Mesodermal cell (in vitro differentiated cells): ENCODE data around the gene ADGRB3.
"Not testable (repeated sequence)": the region's sequence is repeated elsewhere in the genome, so short reads cannot be mapped to it uniquely, and the experiment has no call there.

Experiments
- H3K27ac ChIP-seq: 2 replicates; pipeline ENCODE4 v1.7.0; 2013; ENCODE audit warnings: mild to moderate bottlenecking, low read depth, low read length, moderate library complexity; ENCODE audit not compliant: severe bottlenecking
- H3K36me3 ChIP-seq: 2 replicates; pipeline ENCODE4 v1.7.1; 2013; ENCODE audit warnings: mild to moderate bottlenecking, low read length, moderate library complexity; ENCODE audit not compliant: control insufficient read depth, insufficient read depth
- H3K4me1 ChIP-seq: one replicate; pipeline ENCODE4 v1.7.1; 2013; ENCODE audit warnings: mild to moderate bottlenecking, low read length; ENCODE audit not compliant: insufficient read depth, control insufficient read depth, poor library complexity, severe bottlenecking
- H3K4me3 ChIP-seq: 2 replicates; pipeline ENCODE4 v1.7.0; 2013; ENCODE audit warnings: low read length, control low read depth, mild to moderate bottlenecking; ENCODE audit not compliant: insufficient read depth, poor library complexity, severe bottlenecking; ENCODE audit errors: extremely low read depth
- H3K9me3 ChIP-seq: 2 replicates; pipeline ENCODE4 v1.7.1; 2013; ENCODE audit warnings: mild to moderate bottlenecking, low read length, moderate library complexity; ENCODE audit not compliant: control insufficient read depth
- WGBS, 2 experiments: methylation state at CpG; one replicate each; pipeline ENCODE4 v1.1.5; 2013; ENCODE audit warnings: missing lambda C conversion rate in 2 of 2; ENCODE audit not compliant: insufficient coverage in 2 of 2; 5-methylcytosine and 5-hydroxymethylcytosine counted together

Gene ADGRB3

GRCh38 chr6:69276204-69276603, 641.1 kb downstream of the ADGRB3 start:
- Histone ChIP-seq H3K4me1 (no peaks in the 10 kb centered on the region), H3K4me3 (no peak overlapping the region), H3K9me3 (no peaks in the 10 kb centered on the region), H3K27ac (no peak overlapping the region), H3K36me3 (no peaks in the 10 kb centered on the region)

GRCh38 chr6:69279805-69280204, 644.7 kb downstream of the ADGRB3 start:
- Histone ChIP-seq H3K9me3 (no peaks in the 10 kb centered on the region), H3K4me3 (no peak overlapping the region), H3K27ac (no peak overlapping the region), H3K36me3 (no peaks in the 10 kb centered on the region), H3K4me1 (no peaks in the 10 kb centered on the region)
- 89% methylated on average over 3 of the region's 4 CpGs; no CpG with 5 or more reads in 1 of the 2 experiments for WGBS, 2 experiments

DNA sequence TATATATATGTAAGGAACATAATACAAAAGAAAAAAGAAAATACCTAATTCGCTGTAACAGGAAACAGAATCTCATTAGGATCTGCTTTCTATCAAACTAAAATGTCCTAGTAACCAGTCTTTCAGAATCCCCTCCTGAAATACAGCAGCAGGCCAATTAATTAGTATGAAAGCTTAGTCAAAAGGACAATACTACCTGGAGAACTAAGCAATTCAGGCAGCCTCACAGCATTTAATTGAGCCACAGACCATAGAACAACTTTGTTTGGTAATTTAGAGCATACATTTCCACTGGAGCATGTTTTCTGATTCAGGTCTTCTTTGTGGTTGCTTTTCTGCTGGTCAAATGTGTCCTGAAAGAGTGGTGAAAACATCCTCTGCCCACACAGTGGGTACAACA, 645.8 kb downstream of the ADGRB3 start:
- H3K36me3 ChIP-seq: no peaks in the 10 kb centered on the region
- H3K27ac ChIP-seq: no peak overlapping the region
- no peaks in the 10 kb centered on the region for H3K4me1 ChIP-seq
- no peaks in the 10 kb centered on the region for H3K9me3 ChIP-seq
- H3K4me3 ChIP-seq: no peak overlapping the region
- no CpG with 5 or more reads among the region's 1 CpG for WGBS, 2 experiments

- Histone ChIP-seq H3K27ac (no peak overlapping the region), H3K36me3 (no peaks in the 10 kb centered on the region), H3K9me3 (no peaks in the 10 kb centered on the region), H3K4me3 (no peak overlapping the region), H3K4me1 (no peaks in the 10 kb centered on the region)
- WGBS, 2 experiments: 88 to 92% methylated on average over 6 to 7 of the region's 7 CpGs
These were observed 649.2 kb downstream of the ADGRB3 start for GRCh38 chr6:69284176-69284730.

- no peak overlapping the region for H3K27ac ChIP-seq
- H3K4me3 ChIP-seq: no peak overlapping the region
- H3K9me3 ChIP-seq: no peaks in the 10 kb centered on the region
- H3K36me3 ChIP-seq: no peaks in the 10 kb centered on the region
- WGBS, 2 experiments: no CpG with 5 or more reads among the region's 2 CpGs
- H3K4me1 ChIP-seq: no peaks in the 10 kb centered on the region
These were observed 650.0 kb downstream of the ADGRB3 start for GRCh38 chr6:69285054-69285453.

DNA sequence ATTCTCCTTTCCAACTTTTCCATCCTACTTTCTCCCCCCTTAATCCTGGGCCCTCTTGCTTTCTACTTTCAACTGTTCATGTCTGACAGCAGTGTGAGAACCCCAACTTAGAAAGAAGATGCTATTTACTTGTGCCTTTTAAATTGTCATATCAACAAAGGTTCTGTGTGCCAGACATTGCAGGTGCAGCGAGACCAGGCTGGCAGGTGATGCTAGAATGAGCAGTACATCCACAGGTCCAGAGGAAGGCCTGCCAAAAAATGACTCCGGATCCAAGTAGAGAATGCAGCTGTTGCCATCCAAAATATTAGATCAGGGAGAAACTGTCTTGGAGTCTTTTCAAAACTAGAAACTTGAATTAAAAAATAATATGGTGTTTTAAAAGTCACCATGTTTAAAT, 651.2 kb downstream of the ADGRB3 start:
- Histone ChIP-seq H3K27ac (no peak overlapping the region), H3K4me3 (no peak overlapping the region), H3K36me3 (no peaks in the 10 kb centered on the region), H3K4me1 (no peaks in the 10 kb centered on the region), H3K9me3 (no peaks in the 10 kb centered on the region)
- 77 to 100% methylated on average over 1 to 2 of the region's 2 CpGs for WGBS, 2 experiments

DNA sequence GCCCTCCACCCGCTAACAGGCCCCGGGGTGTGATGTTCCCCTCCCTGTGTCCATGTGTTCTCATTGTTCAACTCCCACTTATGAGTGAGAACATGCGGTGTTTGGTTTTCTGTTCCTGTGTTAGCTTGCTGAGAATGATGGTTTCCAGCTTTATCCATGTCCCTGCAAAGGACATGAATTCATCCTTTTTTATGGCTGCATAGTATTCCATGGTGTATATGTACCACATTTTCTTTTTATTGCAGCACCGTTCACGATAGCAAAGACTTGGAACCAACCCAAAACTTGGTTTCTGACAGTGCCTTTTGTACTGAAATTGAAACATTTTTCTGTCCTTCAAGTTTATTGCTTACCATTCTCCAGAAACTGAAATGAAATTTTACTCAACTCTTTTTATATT, 653.1 kb downstream of the ADGRB3 start:
- WGBS, 2 experiments: 91 to 94% methylated on average over 3 to 4 of the region's 5 CpGs
- not testable (repeated sequence) for H3K36me3 ChIP-seq, H3K4me1 ChIP-seq, H3K27ac ChIP-seq, H3K4me3 ChIP-seq, H3K9me3 ChIP-seq

DNA sequence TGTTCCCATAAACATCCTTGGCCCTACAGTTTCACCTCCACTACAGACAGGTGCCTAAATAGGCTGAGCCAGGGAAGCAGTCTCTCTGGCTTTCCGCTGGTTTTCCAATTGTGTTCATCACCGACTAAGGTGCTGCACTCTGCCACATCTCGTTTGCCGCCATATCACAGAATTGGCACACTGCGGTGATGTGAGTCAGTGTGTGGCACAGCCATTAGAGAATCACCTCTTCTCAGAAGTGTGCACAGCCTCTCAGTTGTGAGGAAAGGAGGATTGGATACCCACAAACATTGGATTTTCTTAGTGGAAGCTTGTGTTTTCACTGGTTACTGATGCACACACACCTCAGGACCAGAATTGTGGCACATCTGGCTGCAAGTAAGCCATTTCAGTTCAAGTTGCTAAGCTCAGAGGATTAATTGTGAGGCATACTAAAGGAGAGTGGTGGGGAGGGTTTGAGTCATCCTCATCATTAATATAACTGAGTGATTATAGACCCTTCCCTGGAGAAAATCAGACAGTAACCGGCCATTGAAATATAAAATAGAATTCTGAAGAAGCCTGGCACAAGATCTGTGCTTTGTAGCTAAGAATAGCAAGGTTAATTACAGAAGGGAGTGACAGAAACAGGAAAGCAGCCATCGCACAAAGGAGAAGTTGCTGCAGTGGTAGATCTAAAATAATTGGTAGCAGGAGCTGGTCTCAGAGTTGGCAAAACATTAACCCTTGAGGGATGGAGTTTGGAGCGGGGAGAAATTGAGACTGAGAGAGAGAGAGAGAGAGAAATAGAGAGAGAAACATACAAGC, 654.8 kb downstream of the ADGRB3 start:
- WGBS, 2 experiments: 83 to 94% methylated on average over 6 to 7 of the region's 8 CpGs
- no peak overlapping the region for H3K27ac ChIP-seq
- H3K4me3 ChIP-seq: no peak overlapping the region
- H3K36me3 ChIP-seq: no peaks in the 10 kb centered on the region
- H3K4me1 ChIP-seq: no peaks in the 10 kb centered on the region
- no peaks in the 10 kb centered on the region for H3K9me3 ChIP-seq

DNA sequence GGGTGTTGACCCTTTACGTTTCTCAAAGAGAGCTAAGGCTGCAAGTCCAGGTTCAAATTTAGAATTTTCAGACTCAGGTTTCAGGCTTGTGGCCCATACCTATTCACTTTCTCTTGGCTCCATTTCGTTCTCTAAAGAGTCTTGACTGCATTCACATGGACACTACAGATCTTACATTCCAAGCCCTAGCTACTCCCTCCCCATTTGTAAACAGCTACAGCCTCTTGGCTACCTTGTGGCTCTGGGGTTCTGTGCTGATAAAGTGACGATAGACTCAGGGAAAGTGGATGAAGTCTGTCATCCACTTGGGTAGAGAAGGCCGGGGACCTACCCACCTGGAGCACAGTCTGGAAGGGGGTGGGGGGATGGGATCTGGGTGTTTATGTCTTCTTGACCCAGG, 658.4 kb downstream of the ADGRB3 start:
- Histone ChIP-seq H3K4me3 (no peak overlapping the region), H3K9me3 (no peaks in the 10 kb centered on the region), H3K27ac (no peak overlapping the region), H3K4me1 (no peaks in the 10 kb centered on the region), H3K36me3 (no peaks in the 10 kb centered on the region)
- 89 to 90% methylated on average over 3 to 4 of the region's 4 CpGs for WGBS, 2 experiments

GRCh38 chr6:69294407-69294806, 659.3 kb downstream of the ADGRB3 start:
- no peak overlapping the region for H3K4me3 ChIP-seq
- H3K27ac ChIP-seq: no peak overlapping the region
- no peaks in the 10 kb centered on the region for H3K36me3 ChIP-seq
- no peaks in the 10 kb centered on the region for H3K4me1 ChIP-seq
- no peaks in the 10 kb centered on the region for H3K9me3 ChIP-seq
- no CpG with 5 or more reads among the region's 5 CpGs for WGBS, 2 experiments

DNA sequence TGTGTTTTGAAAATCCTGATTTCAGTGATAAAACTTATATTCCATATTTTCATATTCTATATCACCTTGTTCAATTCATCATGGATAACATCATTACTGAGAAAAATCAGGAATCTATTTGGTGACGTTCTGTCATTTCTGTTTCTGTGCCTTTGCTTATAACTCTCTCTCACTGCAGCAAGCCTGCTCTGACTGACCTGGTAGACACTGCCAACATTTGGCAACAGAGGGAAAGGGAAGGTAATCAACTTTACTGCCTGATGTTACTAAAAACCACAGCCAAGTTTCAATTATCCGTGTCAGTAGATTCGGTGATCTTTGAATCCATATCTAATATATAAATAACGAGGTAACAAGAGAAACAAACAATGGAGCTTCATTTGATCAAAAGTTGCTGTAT, 659.8 kb downstream of the ADGRB3 start:
- H3K9me3 ChIP-seq: no peaks in the 10 kb centered on the region
- no peak overlapping the region for H3K27ac ChIP-seq
- no peak overlapping the region for H3K4me3 ChIP-seq
- no peaks in the 10 kb centered on the region for H3K36me3 ChIP-seq
- no CpG with 5 or more reads among the region's 4 CpGs for WGBS, 2 experiments
- no peaks in the 10 kb centered on the region for H3K4me1 ChIP-seq
